RKO (cell line): ENCODE results near the gene CHI3L1.
A peak's percentile ranks its signal among the peaks of the same experiment; 100 is the strongest.
"Not testable (repeated sequence)": the region's sequence is repeated elsewhere in the genome, so short reads cannot be mapped to it uniquely, and the experiment has no call there.

Source experiments
- DNase-seq: peaks from one replicate; pipeline ENCODE4 v3.0.0-alpha.2; 2016; ENCODE audit warnings: low spot score

CHI3L1 gene

DNA sequence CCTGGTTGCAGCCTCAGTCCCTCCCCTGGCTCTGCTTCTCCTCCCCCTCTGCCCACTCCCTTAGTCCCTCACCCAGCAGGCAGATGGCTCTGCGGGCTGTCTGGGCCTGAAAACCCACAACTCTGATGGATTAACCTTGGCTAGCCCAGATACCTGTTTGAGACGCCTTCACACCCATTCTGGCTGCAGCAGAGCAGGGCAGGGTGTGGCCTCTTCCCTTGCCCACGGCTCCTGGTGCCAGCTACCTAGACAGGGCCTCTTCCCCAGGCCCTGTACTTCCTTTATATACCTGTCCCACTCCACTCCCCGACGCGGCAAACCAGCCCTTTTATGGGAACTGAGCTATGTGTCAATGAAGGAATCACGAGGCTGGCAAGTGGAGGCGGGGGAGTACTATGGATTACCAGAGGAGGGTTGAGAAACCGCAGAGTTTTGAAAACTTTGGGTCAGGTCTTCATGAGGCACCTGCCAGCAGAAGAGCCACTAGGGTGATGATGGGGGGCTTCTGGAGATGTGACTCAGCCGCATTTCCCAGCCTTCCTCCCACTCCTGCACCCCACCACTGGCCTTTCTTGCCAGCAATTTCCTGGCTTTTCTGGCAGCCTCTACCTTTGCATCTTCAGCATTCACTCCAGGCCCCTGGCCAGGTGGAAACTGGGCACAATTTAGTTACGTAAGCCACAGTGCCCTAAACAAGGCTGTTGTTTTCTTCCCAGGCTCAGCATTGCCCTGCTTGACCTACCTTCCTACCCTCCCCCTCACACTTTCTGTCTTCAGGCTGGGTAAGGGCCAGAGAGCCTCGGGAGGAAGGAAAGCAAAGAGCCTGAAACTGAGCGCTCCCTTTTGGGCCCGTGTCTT is at the start of gene CHI3L1:
CHI3L1 (minus strand) TSS at position 259 of the 858 bp plus-strand sequence; CDS start at position 178, 81 bp downstream.
- no peak for DNase-seq

DNA sequence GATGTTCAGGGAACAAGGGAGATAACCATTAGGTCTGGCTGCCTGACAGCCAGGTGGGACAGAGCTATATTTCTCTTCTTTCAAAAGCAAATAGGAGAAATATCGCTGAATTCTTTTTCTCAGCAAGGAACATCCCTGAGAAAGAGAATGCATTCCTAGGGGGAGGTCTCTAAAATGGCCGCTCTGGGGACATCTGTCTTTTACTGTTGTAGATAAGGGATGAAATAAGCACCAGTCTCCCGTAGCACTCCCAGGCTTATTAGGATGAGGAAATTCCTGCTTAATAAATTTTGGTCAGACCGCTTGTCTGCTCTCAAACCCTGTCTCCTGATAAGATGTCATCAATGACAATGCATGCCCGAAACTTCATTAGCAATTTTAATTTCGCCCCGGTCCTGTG is 48.4 kb upstream of the CHI3L1 start:
- not testable (repeated sequence) for DNase-seq

DNA sequence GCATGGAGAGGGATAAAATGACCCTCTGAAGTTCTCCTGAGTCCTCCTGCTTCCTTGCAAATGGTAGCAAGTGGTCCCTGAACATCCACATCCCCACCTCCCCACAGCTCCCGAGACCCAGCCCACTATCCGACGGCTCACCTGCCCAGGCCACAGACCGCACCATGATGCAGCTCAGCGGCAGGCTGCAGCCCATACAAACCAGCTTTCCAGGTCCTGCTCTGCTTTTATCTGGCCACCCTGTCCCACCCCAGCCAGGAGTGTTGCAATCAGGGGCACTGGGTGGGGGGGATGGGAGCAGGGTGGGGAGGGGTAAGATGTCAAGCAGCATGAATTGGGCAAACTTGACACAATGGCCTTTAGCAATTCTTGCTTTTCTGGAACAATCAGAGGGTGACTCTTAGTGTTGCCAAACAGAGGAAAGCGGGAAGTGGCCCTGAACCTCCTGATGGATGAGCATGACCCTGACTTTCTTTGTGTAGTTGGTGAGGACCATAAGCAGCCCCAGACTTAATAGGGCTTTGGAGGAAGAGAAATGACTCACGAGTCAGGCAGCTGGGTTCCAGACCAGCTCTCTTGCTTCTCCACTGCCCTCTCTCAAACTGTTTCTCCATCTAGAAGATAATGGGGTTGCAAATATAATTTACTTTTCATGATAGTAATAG is 43.1 kb upstream of the CHI3L1 start, which contains the start of gene CHIT1:
CHIT1 (minus strand) TSS at position 203 of the 665 bp plus-strand sequence; CDS start at position 166, 37 bp downstream.
- DNase-seq, result no peak

DNA sequence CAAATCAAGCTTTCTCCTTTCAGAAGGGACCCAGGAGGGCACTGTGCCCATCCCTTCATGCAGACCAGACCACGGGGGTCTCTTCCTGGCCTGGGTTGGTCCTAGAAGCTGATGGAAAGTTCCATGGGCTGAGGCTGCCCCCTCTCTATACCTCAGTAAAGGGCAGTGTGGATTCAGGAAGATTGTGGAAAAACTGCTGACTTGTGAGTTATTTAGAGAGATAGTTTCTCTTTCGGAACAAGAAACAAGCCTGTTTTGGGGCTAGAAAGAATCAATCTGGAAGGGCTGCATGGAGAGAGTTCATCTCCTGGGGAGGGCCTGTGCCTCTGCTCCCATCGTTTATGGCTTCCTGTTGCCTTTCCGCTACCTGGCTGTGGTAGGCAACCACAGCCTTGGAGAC is 42.2 kb upstream of the CHI3L1 start:
- DNase-seq, result no peak

GRCh38 chr1:203227371-203228083 is 41.0 kb upstream of the CHI3L1 start:
- no peak for DNase-seq

GRCh38 chr1:203225071-203225470 is 38.6 kb upstream of the CHI3L1 start:
- no peak for DNase-seq

GRCh38 chr1:203223012-203223775 is 36.7 kb upstream of the CHI3L1 start:
- no peak for DNase-seq

DNA sequence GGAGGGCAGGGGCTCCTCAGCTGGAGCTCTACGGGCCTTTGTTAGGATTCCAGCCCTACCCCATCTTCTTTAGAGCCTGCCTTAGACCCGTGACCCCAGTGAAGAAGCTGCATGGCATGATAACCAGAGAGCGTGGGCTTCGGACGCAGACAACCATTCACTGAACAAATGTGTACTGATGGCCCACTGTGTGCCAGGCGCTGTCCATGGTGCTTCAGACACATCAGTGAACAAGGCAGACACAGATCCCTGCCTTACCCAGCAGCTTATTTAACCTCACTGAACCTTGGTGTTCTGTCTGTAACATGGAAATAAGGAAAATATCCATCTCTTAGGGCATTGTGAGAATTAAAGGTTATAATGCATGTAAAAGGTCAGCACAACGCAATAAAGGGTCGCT is 33.4 kb upstream of the CHI3L1 start:
- no peak for DNase-seq

- no peak for DNase-seq
Measured at GRCh38 chr1:203219171-203219570, 32.7 kb upstream of the CHI3L1 start.

DNA sequence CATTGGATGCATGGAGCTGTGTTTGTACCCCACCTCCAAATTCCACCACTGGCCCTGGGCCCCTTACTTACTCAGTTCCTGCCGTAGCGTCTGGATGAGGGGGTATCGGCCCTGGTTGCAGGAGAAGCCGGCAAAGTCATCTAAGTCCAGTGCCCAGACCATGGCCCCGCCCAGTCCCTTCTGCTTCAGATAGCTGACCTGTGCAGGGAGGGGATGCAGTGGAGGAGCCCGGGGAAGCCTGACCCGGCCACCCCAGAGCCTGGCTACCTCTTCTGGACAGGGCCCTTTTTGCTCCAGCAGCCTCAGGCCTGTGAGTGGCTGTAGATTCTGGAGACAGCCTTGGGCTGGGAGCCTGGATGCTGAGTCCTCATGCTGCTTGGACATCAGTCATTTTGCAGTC is 31.2 kb upstream of the CHI3L1 start:
- DNase-seq, result no peak

GRCh38 chr1:203217139-203217655 is 30.7 kb upstream of the CHI3L1 start:
- DNase-seq, result no peak

- DNase-seq, result peak; percentile 62
Measured at GRCh38 chr1:203216274-203217138, 30.0 kb upstream of the CHI3L1 start.

- no peak for DNase-seq
Measured at GRCh38 chr1:203215573-203215972, 29.1 kb upstream of the CHI3L1 start.

DNA sequence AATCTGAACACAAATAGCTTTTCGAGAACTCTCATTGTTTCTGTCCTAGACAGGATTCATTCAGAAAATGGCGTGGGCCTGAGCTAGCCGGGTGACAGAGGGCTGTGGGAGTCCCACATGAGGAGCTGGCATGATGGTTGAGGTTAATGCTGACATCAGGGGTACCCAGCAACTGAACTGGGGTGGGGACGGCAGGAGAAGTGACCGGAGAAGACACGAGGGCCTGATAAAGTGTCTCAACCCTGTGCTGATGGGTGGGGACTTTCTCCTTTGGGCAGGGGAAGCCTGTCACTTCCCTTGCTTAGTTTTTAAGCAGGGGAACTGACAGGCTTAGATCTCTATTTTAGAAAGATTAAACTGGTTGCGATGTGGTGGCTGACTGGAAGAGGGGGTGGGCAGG is 28.4 kb upstream of the CHI3L1 start:
- no peak for DNase-seq

DNA sequence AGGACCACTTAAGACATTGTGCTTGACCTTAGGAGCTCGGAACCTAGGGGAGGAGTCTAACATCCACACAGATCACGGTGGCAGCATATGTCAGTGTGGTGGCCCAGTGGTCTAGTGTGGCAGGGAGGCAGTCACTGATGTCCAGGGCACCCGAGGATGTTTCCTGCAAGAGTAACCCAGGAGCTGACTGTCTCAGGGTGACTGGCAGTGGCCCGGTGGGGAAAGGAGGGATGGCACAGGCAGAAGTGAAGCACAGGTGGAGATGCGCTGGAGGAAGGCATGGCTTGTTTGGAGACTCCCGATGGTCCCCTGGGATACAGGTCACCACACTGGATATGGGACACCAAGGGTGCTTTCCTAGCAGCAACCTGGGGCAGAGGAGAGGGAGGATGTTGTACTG is 26.6 kb upstream of the CHI3L1 start:
- no peak for DNase-seq

DNA sequence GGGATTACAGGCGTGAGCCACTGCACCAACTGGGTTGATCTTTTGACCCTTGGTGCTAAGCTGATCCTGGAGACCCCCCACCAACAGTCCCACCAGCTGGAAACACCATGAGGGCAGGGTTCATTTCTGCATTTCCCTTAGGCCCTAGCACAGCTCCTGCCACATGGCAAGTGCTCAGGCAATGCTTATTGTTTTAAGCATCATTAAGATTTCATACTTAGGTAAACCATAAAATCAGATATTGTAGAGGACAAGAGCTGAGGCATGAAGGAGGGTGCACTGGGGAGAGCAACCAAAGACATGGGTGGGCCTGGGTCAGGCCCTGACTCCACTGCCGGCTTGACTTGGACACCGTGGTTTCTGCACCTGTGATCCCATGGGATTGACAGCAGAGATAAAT is 25.3 kb upstream of the CHI3L1 start:
- DNase-seq, result no peak

GRCh38 chr1:203210988-203211387 is 24.5 kb upstream of the CHI3L1 start:
- DNase-seq, result no peak

GRCh38 chr1:203210350-203210749 is 23.8 kb upstream of the CHI3L1 start:
- no peak for DNase-seq

DNA sequence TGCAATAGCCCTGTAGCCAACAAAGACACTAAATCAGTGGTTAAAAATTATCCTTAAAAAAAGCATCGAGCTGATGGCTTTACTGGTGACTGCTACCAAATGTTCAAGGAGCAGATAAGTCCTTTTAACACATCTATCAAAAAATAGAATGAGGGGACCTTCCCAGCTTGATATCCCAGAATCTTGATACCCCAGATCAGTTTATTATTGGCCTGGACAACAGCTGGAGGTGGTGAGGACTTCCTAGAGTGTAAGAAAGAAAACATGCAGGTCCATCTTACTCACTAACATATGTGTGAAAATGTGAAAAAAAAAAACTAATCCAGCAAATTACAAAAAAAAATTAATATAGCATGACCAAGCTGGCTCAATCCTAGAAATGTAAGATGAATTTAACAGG is 21.7 kb upstream of the CHI3L1 start:
- no peak for DNase-seq

- no peak for DNase-seq
Measured at GRCh38 chr1:203207751-203208150, 21.2 kb upstream of the CHI3L1 start.
